Natural killer cell (primary cell): ENCODE results near the gene ABCC10. TPM values are rescaled to one million over a fixed set of nuclear protein-coding genes. Genes with fewer than 3 reads are reported as not detected.

Experiments used
- ATAC-seq, 3 donors: fragments of 150-1000 bp in 2 of 3; fragments of 200-7000 bp in 1 of 3; cut with Tn5 transposase; 1 replicate in 1 of 3; 2 replicates in 2 of 3; pipeline ENCODE4 v1.10.0; 2021; ENCODE audit warnings: mild to moderate bottlenecking in 2 of 3, moderate library complexity in 2 of 3
- DNase-seq, 2 donors: peaks; one replicate each; pipeline versions ENCODE4 v3.0.0 to v3.0.0-alpha.2; 2013 to 2021; ENCODE audit warnings: mixed read lengths in 1 of 2
- H3K27ac ChIP-seq: one replicate; pipeline ENCODE4 v1.5.1; 2013; ENCODE audit warnings: mild to moderate bottlenecking, low read length
- H3K27me3 ChIP-seq: one replicate; pipeline ENCODE4 v1.6.1; 2013; ENCODE audit warnings: low read length; ENCODE audit not compliant: control insufficient read depth, insufficient read depth
- H3K36me3 ChIP-seq: one replicate; pipeline ENCODE4 v1.6.1; 2013; ENCODE audit warnings: low read length; ENCODE audit not compliant: control insufficient read depth, insufficient read depth
- H3K4me1 ChIP-seq: one replicate; pipeline ENCODE4 v1.6.1; 2013; ENCODE audit warnings: low read length; ENCODE audit not compliant: control insufficient read depth, insufficient read depth
- H3K4me3 ChIP-seq: one replicate; pipeline ENCODE4 v1.5.1; 2013; ENCODE audit warnings: low read length
- H3K9me3 ChIP-seq: one replicate; pipeline ENCODE4 v1.6.1; 2013; ENCODE audit warnings: low read length; ENCODE audit not compliant: control insufficient read depth, insufficient read depth
- H3K27ac Mint-ChIP-seq, 2 donors: one replicate each; pipeline ENCODE4 v1.8.0; 2022; ENCODE audit warnings: mild to moderate bottlenecking in 2 of 2, mixed read lengths in 2 of 2, moderate library complexity in 1 of 2
- H3K27me3 Mint-ChIP-seq, 2 donors: one replicate each; pipeline ENCODE4 v1.8.0; 2022; ENCODE audit warnings: low read depth in 2 of 2, mixed read lengths in 2 of 2
- H3K36me3 Mint-ChIP-seq: one replicate; pipeline ENCODE4 v1.8.0; 2022; ENCODE audit warnings: mixed read lengths
- H3K4me1 Mint-ChIP-seq, 2 donors: one replicate each; pipeline ENCODE4 v1.8.0; 2022; ENCODE audit warnings: mixed read lengths in 2 of 2
- H3K4me3 Mint-ChIP-seq: one replicate; pipeline ENCODE4 v1.8.0; 2022; ENCODE audit warnings: mild to moderate bottlenecking, moderate library complexity, mixed read lengths
- H3K9me3 Mint-ChIP-seq, 2 donors: one replicate each; pipeline ENCODE4 v1.8.0; 2022; ENCODE audit warnings: mixed read lengths in 2 of 2
- WGBS: methylation state at CpG from one replicate; pipeline ENCODE4 v1.1.7; 2013; ENCODE audit warnings: missing lambda C conversion rate; ENCODE audit not compliant: insufficient coverage; 5-methylcytosine and 5-hydroxymethylcytosine counted together
- intact Hi-C: fragments of 100-400 bp; cut with micrococcal nuclease; formaldehyde crosslinking; loops from one replicate; pipeline ENCODE4 v1.14.2; 2022
- total RNA-seq, 4 donors: library from RNA; stranded (reverse); fragments of 120-200 nt in 1 of 4; gene quantifications; one replicate each; pipeline versions ENCODE4 v1.2.3 to v1.2.4, GENCODE V29; 2013 to 2022
- TF ChIP-seq, protein P1 (sequence below): fragments of 200-600 bp; IDR thresholded peaks from one replicate; pipeline ENCODE4 v1.8.0; 2022; ENCODE audit warnings: antibody characterized with exemption

The ABCC10 gene
- total RNA-seq, 3 donors from 2014 or later (not counting 1 experiment from before 2014, with no cell fraction given) = 74.6 to 90.5 (median 81.9) TPM

DNA sequence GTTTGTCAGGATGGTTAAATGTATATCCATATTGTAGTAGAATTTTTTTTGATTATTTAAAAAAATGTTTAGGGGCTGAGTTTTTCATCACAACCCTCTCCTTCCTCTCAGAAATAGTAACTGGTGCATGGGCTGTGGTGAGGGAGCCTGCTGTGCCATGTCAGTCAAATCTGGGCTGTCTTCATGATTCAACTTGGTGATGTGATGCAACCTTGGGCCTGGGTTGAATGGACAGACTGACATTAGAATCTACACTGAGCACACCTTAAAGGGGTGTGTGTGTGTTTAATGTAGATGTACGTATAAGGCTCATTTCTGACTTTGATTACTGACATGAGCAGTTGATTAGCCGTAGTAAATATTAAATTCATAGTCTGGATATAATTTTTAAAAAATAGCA is 53.7 kb downstream of the ABCC10 start:
- H3K4me1 ChIP-seq = peaks cover 13% of the 10 kb centered on the region
- H3K36me3 Mint-ChIP-seq = no peaks in the 10 kb centered on the region
- peaks cover 29 to 44% of the 10 kb centered on the region in 2 donors for H3K4me1 Mint-ChIP-seq
- no peaks in the 10 kb centered on the region for H3K9me3 ChIP-seq
- H3K36me3 ChIP-seq = peaks cover 2% of the 10 kb centered on the region
- no peak overlapping the region for H3K27ac ChIP-seq
- TF ChIP-seq, protein P1, sequence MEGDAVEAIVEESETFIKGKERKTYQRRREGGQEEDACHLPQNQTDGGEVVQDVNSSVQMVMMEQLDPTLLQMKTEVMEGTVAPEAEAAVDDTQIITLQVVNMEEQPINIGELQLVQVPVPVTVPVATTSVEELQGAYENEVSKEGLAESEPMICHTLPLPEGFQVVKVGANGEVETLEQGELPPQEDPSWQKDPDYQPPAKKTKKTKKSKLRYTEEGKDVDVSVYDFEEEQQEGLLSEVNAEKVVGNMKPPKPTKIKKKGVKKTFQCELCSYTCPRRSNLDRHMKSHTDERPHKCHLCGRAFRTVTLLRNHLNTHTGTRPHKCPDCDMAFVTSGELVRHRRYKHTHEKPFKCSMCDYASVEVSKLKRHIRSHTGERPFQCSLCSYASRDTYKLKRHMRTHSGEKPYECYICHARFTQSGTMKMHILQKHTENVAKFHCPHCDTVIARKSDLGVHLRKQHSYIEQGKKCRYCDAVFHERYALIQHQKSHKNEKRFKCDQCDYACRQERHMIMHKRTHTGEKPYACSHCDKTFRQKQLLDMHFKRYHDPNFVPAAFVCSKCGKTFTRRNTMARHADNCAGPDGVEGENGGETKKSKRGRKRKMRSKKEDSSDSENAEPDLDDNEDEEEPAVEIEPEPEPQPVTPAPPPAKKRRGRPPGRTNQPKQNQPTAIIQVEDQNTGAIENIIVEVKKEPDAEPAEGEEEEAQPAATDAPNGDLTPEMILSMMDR = no peak
- H3K9me3 Mint-ChIP-seq = no peaks in the 10 kb centered on the region
- DNase-seq (no peak), ATAC-seq (no peak)
- H3K27me3 ChIP-seq = no peaks in the 10 kb centered on the region
- H3K4me3 Mint-ChIP-seq = no peak overlapping the region
- H3K4me3 ChIP-seq = no peak overlapping the region
- peak overlapping the region in 1 of 2 donors; percentile 37 for H3K27ac Mint-ChIP-seq
- intact Hi-C loops = no loop called here
- WGBS = no CpG with 5 or more reads among the region's 2 CpGs
- H3K27me3 Mint-ChIP-seq = no peaks in the 10 kb centered on the region

DNA sequence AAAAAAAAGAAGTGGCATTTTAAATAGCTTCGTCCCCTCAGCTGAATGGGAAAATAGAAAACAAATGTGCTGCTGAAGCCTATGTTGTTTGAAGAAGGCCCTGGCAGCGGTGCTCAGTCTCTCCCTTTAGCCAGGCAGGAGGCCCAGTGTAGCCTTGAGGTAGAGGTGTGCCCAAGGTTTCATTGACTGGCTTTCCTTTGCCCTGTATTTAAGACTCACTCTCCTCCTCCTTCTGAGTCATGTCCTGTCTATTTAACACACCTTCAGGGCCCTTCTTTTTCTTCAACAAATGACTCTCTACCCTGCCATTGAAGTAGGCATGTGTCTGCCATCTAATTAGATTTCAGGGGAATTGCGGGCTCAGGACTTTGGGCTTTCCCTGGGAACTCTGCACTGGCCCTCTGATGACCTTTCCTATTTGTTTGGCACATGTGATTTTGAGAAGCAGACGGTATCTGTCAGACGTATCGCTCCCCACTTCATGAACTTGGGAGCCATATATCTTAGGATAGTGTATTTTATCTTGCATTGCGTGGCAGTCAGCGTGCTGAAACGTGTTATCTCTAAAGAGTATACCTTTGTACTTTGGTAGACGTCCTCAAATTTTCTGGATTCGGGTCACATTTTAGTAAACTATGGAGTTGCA is 54.4 kb downstream of the ABCC10 start:
- Histone ChIP-seq H3K4me1 (peaks cover 13% of the 10 kb centered on the region), H3K27me3 (no peaks in the 10 kb centered on the region), H3K4me3 (no peak overlapping the region), H3K27ac (no peak overlapping the region), H3K36me3 (peaks cover 2% of the 10 kb centered on the region), H3K9me3 (no peaks in the 10 kb centered on the region)
- 97% methylated on average over 11 of the region's 11 CpGs for WGBS
- intact Hi-C loops = no loop called here
- ATAC-seq (no peak), DNase-seq (no peak)
- H3K9me3 Mint-ChIP-seq = no peaks in the 10 kb centered on the region
- TF ChIP-seq, protein P1 = no peak
- peaks cover 27 to 42% of the 10 kb centered on the region in 2 donors for H3K4me1 Mint-ChIP-seq
- peak overlapping the region in 1 of 2 donors; percentile 44 for H3K27ac Mint-ChIP-seq
- no peak overlapping the region for H3K4me3 Mint-ChIP-seq
- H3K36me3 Mint-ChIP-seq = no peaks in the 10 kb centered on the region
- H3K27me3 Mint-ChIP-seq = no peaks in the 10 kb centered on the region

DNA sequence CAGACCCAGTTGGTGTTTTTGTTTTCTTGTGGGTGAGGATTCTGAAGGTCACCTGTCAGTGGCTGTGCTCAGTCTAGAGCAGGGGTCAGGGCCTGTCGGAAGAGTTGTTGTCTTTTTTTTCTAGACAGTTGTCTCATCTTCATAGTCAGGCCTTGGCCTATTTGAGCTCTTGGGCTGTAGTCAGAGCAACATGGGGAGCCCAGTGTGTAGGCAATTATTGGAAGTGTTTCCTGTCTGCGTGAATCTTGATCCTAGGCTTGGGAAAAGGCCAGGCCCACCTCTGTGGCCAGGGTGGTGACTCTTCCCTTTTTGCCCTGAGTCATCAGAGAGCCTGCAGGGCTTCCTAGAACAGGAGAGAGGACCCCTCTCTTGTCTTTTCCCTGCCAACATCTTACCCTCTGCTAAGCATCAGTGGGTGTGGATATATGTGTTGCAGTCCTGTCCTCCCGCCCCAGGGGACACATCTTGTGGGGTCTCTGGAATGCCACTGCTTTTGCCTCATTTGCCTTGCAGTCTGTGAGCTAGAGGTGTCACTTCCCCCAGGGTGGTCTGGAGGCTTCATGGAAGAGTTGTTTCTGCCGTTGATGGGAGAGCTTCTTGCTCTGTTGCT is 61.4 kb downstream of the ABCC10 start:
- H3K27ac Mint-ChIP-seq = peak overlapping the region in 1 of 2 donors; percentile 33
- H3K4me3 ChIP-seq = no peak overlapping the region
- no peaks in the 10 kb centered on the region for H3K9me3 Mint-ChIP-seq
- WGBS = 83% methylated on average over 4 of the region's 4 CpGs
- ATAC-seq = no peak
- H3K4me1 ChIP-seq = no peaks in the 10 kb centered on the region
- no peak overlapping the region for H3K27ac ChIP-seq
- no peak for DNase-seq
- H3K27me3 Mint-ChIP-seq = no peaks in the 10 kb centered on the region
- no peaks in the 10 kb centered on the region for H3K9me3 ChIP-seq
- H3K27me3 ChIP-seq = no peaks in the 10 kb centered on the region
- H3K4me3 Mint-ChIP-seq = no peak overlapping the region
- intact Hi-C loops = no loop called here
- no peaks in the 10 kb centered on the region for H3K36me3 Mint-ChIP-seq
- H3K36me3 ChIP-seq = no peaks in the 10 kb centered on the region
- peaks cover under 1 to 10% of the 10 kb centered on the region in 2 donors for H3K4me1 Mint-ChIP-seq
- TF ChIP-seq, protein P1 = no peak
